Panc1 (cell line): ENCODE measurements around the gene KCNMA1. TPM values are rescaled to one million over a fixed set of nuclear protein-coding genes. Genes with fewer than 3 reads are reported as not detected.

Source experiments
- ATAC-seq: fragments of 200-7000 bp; cut with Tn5 transposase; 2 replicates; pipeline ENCODE4 v1.9.1; 2020; ENCODE audit warnings: mild to moderate bottlenecking, moderate library complexity
- BruUV-seq: library from RNA; stranded (reverse); fragments of 400-500 nt; replicated peaks from 2 replicates; lab custom pipeline; 2021; lab: Mats Ljungman, UMichigan
- CTCF ChIA-PET: fragments of 300-600 bp; sonication (Branson Sonifier 250); formaldehyde crosslinking; loops from one replicate; lab custom pipeline; 2022; ENCODE audit warnings: antibody characterized with exemption; lab: Charles Lee
- POLR2A ChIA-PET: fragments of 300-600 bp; sonication (Branson Sonifier 250); formaldehyde crosslinking; loops from one replicate; lab custom pipeline; 2022; ENCODE audit warnings: antibody characterized with exemption; lab: Charles Lee
- DNase-seq: peaks from one replicate; pipeline ENCODE4 v3.0.0-alpha.2; 2010; ENCODE audit warnings: low read depth, low spot score
- H3K27ac ChIP-seq: 2 replicates; pipeline ENCODE4 v1.5.1; 2011; ENCODE audit warnings: mild to moderate bottlenecking, low read length, inconsistent platforms
- H3K27me3 ChIP-seq: fragments of 200-500 bp; sonication (Bioruptor generic); 2 replicates; pipeline ENCODE4 v1.6.0; 2014; ENCODE audit warnings: low read length, inconsistent platforms; ENCODE audit not compliant: control insufficient read depth, insufficient read depth
- H3K36me3 ChIP-seq: fragments of 200-500 bp; sonication (Bioruptor generic); 2 replicates; pipeline ENCODE4 v1.5.1; 2014; ENCODE audit warnings: inconsistent platforms, mild to moderate bottlenecking, low read length, moderate library complexity; ENCODE audit not compliant: control insufficient read depth, insufficient read depth
- H3K4me1 ChIP-seq: 2 replicates; pipeline ENCODE4 v1.5.1; 2011; ENCODE audit warnings: inconsistent platforms, mild to moderate bottlenecking, low read length, moderate library complexity; ENCODE audit not compliant: control insufficient read depth, insufficient read depth
- H3K4me3 ChIP-seq, 2 experiments: 2 replicates each; pipeline ENCODE4 v1.5.1; 2011 to 2012; ENCODE audit warnings: low read depth in 2 of 2, low read length in 2 of 2, mild to moderate bottlenecking in 2 of 2, inconsistent platforms in 1 of 2, moderate library complexity in 1 of 2
- H3K9me3 ChIP-seq: fragments of 200-500 bp; sonication (Bioruptor generic); 2 replicates; pipeline ENCODE4 v1.5.1; 2014; ENCODE audit warnings: low read depth, mild to moderate bottlenecking, inconsistent platforms, low read length, moderate library complexity; ENCODE audit not compliant: control insufficient read depth, insufficient read depth
- CTCF ChIP-seq: fragments of 450-650 bp; IDR thresholded peaks from 2 replicates; pipeline ENCODE4 v1.5.1; 2017; ENCODE audit warnings: mild to moderate bottlenecking
- POLR2AphosphoS5 ChIP-seq: IDR thresholded peaks from 2 replicates; pipeline ENCODE4 v1.6.1; 2012; ENCODE audit warnings: mild to moderate bottlenecking, low read depth, low read length, moderate library complexity
- REST ChIP-seq, 2 experiments: IDR thresholded peaks; 2 replicates each; pipeline ENCODE4 v1.6.1; 2011 to 2012; ENCODE audit warnings: low read depth in 2 of 2, control low read depth in 1 of 2, low read length in 1 of 2, mild to moderate bottlenecking in 1 of 2, moderate library complexity in 1 of 2; ENCODE audit not compliant: insufficient read depth in 1 of 2
- SIN3A ChIP-seq: IDR thresholded peaks from 2 replicates; pipeline ENCODE4 v1.6.1; 2012; ENCODE audit warnings: low read depth, mild to moderate bottlenecking, low read length, moderate library complexity, borderline replicate concordance; ENCODE audit not compliant: insufficient read depth
- TCF7L2 ChIP-seq: IDR thresholded peaks from 2 replicates; pipeline ENCODE4 v1.6.1; 2011; ENCODE audit warnings: mild to moderate bottlenecking, low read depth, low read length, inconsistent platforms
- in situ Hi-C: cut with HindIII; loops from 2 replicates; pipeline ENCODE4 v1.10.0; 2016; ENCODE audit warnings: low sequenced_read_pairs, low pct_unique_long_range_greater_than_20kb
- intact Hi-C: fragments of 100-400 bp; cut with micrococcal nuclease; formaldehyde crosslinking; loops from one replicate; pipeline ENCODE4 v1.10.0; 2022; ENCODE audit not compliant: unreplicated experiment
- total RNA-seq: library from RNA; stranded (reverse); gene quantifications from one replicate; pipeline ENCODE4 v1.2.1, GENCODE V29; 2021; ENCODE audit not compliant: unreplicated experiment

The KCNMA1 gene
- total RNA-seq, 1 experiment from 2014 or later = 91.9 TPM

- CTCF ChIA-PET = interaction anchor here (0.6 kb wide), 1 partner anchor 9 kb away, joined by 4 read pairs; no protein-coding TSS in a partner anchor
- in situ Hi-C loops = no loop called here
- DNase-seq (no peak), ATAC-seq (no peak)
- no peaks in the 10 kb centered on the region for H3K27me3 ChIP-seq
- H3K9me3 ChIP-seq = no peaks in the 10 kb centered on the region
- no TSS peak for BruUV-seq
- H3K4me3 ChIP-seq = no peak overlapping the region
- intact Hi-C loops = no loop called here
- no peak for TF ChIP-seq TCF7L2
- TF ChIP-seq SIN3A = no peak
- no peak for TF ChIP-seq REST (IDR thresholded peaks at IDR 0.05; ENCODE audit: insufficient read depth in 1 of 2, low read depth in 2 of 2, low read length in 1 of 2)
- TF ChIP-seq CTCF = no peak
- TF ChIP-seq POLR2AphosphoS5 = no peak
- H3K36me3 ChIP-seq = no peaks in the 10 kb centered on the region
- POLR2A ChIA-PET = no interaction called here
- no peak overlapping the region for H3K27ac ChIP-seq
- H3K4me1 ChIP-seq = peaks cover 7% of the 10 kb centered on the region; the same call in 1 of the 2 replicates
These were observed 461.4 kb downstream of the KCNMA1 start for GRCh38 chr10:77176232-77176631.

- BruUV-seq = no TSS peak
- H3K36me3 ChIP-seq = no peaks in the 10 kb centered on the region
- peaks cover 7% of the 10 kb centered on the region; the same call in 1 of the 2 replicates for H3K4me1 ChIP-seq
- H3K27me3 ChIP-seq = no peaks in the 10 kb centered on the region
- ATAC-seq = no peak
- DNase-seq = no peak
- ChIA-PET POLR2A (no interaction called here), CTCF (interaction anchor here (0.6 to 1.3 kb wide), 2 partner anchors 9 to 216 kb away, joined by 4 read pairs; no protein-coding TSS in a partner anchor)
- no peak overlapping the region for H3K4me3 ChIP-seq
- intact Hi-C loops = loop anchor here (2.0 kb wide), 1 partner anchor 469 kb away; no protein-coding TSS in a partner anchor
- H3K9me3 ChIP-seq = no peaks in the 10 kb centered on the region
- TF ChIP-seq SIN3A (no peak), TCF7L2 (no peak), POLR2AphosphoS5 (no peak), REST (IDR thresholded peaks at IDR 0.05; ENCODE audit: insufficient read depth in 1 of 2, low read depth in 2 of 2, low read length in 1 of 2) (no peak), CTCF (no peak)
- no peak overlapping the region for H3K27ac ChIP-seq
- in situ Hi-C loops = no loop called here
These were observed 461.9 kb downstream of the KCNMA1 start for GRCh38 chr10:77175631-77176222.
